Effector memory CD4-positive, alpha-beta T cell (primary cell): ENCODE measurements around the gene MRPS24.

Experiments
- DNase-seq, 3 donors: peaks; one replicate each; pipeline ENCODE4 v3.0.0-alpha.2; 2020
- H3K27ac ChIP-seq: 2 replicates; pipeline ENCODE4 v1.7.0; 2013; ENCODE audit warnings: mild to moderate bottlenecking, low read length, moderate library complexity; ENCODE audit not compliant: insufficient read depth, poor library complexity, severe bottlenecking
- H3K27me3 ChIP-seq: replicated peaks from 2 replicates; pipeline ENCODE4 v1.7.0; 2013; ENCODE audit warnings: mild to moderate bottlenecking, low read length; ENCODE audit not compliant: insufficient read depth, control insufficient read depth, poor library complexity, severe bottlenecking
- H3K36me3 ChIP-seq: 2 replicates; pipeline ENCODE4 v1.7.0; 2013; ENCODE audit warnings: mild to moderate bottlenecking, low read length, moderate library complexity; ENCODE audit not compliant: control insufficient read depth, insufficient read depth
- H3K4me1 ChIP-seq: 2 replicates; pipeline ENCODE4 v1.7.0; 2013; ENCODE audit warnings: low read length, mild to moderate bottlenecking; ENCODE audit not compliant: control insufficient read depth, insufficient read depth, poor library complexity, severe bottlenecking
- H3K4me3 ChIP-seq: 2 replicates; pipeline ENCODE4 v1.7.0; 2013; ENCODE audit warnings: low read length, low read depth, mild to moderate bottlenecking; ENCODE audit not compliant: insufficient read depth, poor library complexity, severe bottlenecking
- H3K9me3 ChIP-seq: 2 replicates; pipeline ENCODE4 v1.7.0; 2013; ENCODE audit warnings: mild to moderate bottlenecking, low read length, moderate library complexity; ENCODE audit not compliant: control insufficient read depth

Gene MRPS24

DNA sequence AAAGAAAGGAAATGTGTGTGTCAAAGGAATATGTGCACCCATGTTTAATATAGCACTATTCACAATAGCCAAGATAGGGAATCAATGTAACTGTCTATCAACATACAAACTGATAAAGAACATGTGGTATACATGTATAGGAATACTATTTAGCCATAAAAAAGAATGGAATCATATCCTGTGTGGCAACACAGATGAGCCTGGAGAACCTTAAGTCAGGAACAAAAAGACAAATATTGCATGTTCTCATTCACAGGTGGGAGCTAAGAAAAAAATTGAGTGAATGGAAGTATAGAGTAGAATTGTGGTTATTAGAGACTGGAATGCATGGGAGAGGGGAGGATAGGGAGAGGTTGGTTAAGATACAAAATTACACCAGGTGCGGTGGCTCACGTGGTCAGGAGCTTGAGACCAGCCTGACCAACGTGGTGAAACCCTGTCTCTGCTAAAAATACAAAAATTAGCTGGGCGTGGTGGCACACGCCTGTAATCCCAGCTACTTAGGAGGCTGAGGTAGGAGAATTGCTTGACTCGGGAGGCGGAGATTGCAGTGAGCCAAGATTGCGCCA is 26.6 kb upstream of the MRPS24 start:
- Histone ChIP-seq H3K4me3 (no peak overlapping the region), H3K36me3 (no peaks in the 10 kb centered on the region), H3K27me3 (no peaks in the 10 kb centered on the region), H3K9me3 (no peaks in the 10 kb centered on the region), H3K4me1 (peaks cover 8% of the 10 kb centered on the region), H3K27ac (no peak overlapping the region)
- DNase-seq = no peak

GRCh38 chr7:43891069-43891955 is 22.0 kb upstream of the MRPS24 start:
- Histone ChIP-seq H3K9me3 (no peaks in the 10 kb centered on the region), H3K4me3 (no peak overlapping the region), H3K27ac (no peak overlapping the region), H3K4me1 (peaks cover 8% of the 10 kb centered on the region), H3K36me3 (no peaks in the 10 kb centered on the region), H3K27me3 (no peaks in the 10 kb centered on the region)
- DNase-seq = no peak

GRCh38 chr7:43890468-43890867 is 21.2 kb upstream of the MRPS24 start:
- H3K4me1 ChIP-seq = peaks cover 8% of the 10 kb centered on the region
- H3K4me3 ChIP-seq = no peak overlapping the region
- no peak overlapping the region for H3K27ac ChIP-seq
- H3K36me3 ChIP-seq = peaks cover 5% of the 10 kb centered on the region
- H3K9me3 ChIP-seq = no peaks in the 10 kb centered on the region
- no peak for DNase-seq
- no peaks in the 10 kb centered on the region for H3K27me3 ChIP-seq

DNA sequence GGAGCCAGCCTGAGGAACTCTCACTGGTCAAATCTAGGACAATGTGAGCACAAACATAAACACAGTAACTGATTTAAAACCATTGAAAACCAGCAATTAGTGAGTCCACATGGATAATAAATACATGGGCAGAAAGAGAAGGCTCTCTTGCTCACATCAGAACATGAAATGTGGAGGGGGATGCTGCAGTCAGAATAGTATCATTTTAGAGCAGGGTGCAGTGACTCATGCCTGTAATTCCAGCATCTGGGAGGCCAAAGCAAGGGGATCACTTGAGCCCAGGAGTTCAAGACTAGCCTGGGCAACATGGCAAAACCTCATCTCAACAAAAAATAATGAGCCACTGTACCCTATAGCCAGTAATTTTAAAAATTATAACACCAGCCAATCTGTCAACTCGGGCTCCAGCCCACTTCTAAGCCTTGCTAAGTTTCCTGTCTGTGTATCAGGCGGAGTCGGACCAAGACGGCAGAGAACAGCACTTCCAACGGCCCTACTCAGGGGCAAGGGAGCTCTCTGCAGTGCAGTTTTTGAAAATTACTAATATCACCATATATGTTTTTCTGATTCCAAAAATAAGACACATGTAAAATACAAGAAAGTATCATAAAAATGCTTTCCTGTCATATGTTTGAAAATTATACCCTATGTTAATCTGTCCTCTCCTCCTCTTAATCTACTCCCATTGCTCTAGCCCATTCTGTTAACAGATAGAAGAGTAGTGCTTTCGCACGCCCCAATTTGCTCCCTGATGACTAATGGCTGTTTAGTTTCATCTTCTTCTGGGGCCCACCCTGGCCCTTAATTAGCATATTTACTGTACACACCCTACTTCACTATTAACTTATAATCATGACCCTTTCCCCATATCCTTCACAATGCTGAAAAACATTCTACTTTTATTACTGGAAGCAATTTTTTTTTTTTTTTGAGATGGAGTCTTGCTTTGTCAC is 20.0 kb upstream of the MRPS24 start:
- DNase-seq = no peak
- no peaks in the 10 kb centered on the region for H3K27me3 ChIP-seq
- no peak overlapping the region for H3K27ac ChIP-seq

GRCh38 chr7:43884617-43885016 is 15.3 kb upstream of the MRPS24 start:
- Histone ChIP-seq H3K27me3 (no peaks in the 10 kb centered on the region), H3K36me3 (peaks cover 33% of the 10 kb centered on the region), H3K27ac (no peak overlapping the region), H3K4me1 (no peaks in the 10 kb centered on the region), H3K4me3 (no peak overlapping the region), H3K9me3 (no peaks in the 10 kb centered on the region)
- DNase-seq = no peak

More for the DNA sequence above, 20.0 kb upstream of the MRPS24 start:
- H3K4me3 ChIP-seq = no peak overlapping the region
- H3K9me3 ChIP-seq = no peaks in the 10 kb centered on the region
- H3K4me1 ChIP-seq = peaks cover 8% of the 10 kb centered on the region
- peaks cover 12% of the 10 kb centered on the region for H3K36me3 ChIP-seq

DNA sequence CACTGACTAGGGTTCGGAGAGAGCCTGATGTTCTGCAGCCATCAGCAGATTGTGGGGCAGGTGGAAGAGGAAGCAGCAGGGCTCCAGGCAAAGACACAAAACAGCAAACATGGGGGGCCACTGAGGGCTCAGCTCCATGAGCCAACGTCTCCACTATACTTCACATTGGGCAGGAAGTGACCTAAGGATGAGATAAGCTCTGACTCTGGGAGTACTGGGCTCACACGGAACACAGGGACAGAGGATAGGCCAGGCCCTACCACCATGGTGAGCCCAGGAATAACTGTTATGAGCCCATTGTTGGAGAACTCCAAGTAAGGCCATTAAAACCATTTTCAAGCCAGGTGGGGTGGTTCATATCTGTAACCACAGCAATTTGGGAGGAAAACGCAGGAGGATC is 14.9 kb upstream of the MRPS24 start:
- H3K4me3 ChIP-seq = no peak overlapping the region
- H3K36me3 ChIP-seq = peaks cover 35% of the 10 kb centered on the region
- H3K9me3 ChIP-seq = no peaks in the 10 kb centered on the region
- H3K27me3 ChIP-seq = no peaks in the 10 kb centered on the region
- H3K4me1 ChIP-seq = no peaks in the 10 kb centered on the region
- DNase-seq = no peak
- no peak overlapping the region for H3K27ac ChIP-seq

DNA sequence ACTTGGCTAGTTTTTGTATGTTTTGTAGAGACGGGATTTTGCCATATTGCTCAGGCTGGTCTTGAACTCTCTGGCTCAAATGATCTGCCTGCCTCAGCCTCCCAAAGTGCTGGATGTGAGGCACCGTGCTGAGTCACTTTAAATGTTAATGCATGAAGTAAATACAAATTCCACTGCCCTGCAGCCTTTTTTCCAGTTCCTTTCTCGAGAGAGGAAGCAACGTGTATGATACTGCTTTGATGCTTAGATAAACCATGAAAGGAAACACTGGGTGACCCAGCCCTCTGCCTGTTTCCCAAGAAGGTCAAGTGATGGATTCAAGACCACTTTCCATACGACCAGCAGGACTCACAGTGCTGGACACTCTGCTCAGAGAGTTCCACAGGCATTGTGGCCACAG is 11.3 kb upstream of the MRPS24 start:
- DNase-seq = no peak
- Histone ChIP-seq H3K4me1 (no peaks in the 10 kb centered on the region), H3K36me3 (peaks cover 61% of the 10 kb centered on the region), H3K27ac (no peak overlapping the region), H3K27me3 (no peaks in the 10 kb centered on the region), H3K4me3 (no peak overlapping the region), H3K9me3 (no peaks in the 10 kb centered on the region)

DNA sequence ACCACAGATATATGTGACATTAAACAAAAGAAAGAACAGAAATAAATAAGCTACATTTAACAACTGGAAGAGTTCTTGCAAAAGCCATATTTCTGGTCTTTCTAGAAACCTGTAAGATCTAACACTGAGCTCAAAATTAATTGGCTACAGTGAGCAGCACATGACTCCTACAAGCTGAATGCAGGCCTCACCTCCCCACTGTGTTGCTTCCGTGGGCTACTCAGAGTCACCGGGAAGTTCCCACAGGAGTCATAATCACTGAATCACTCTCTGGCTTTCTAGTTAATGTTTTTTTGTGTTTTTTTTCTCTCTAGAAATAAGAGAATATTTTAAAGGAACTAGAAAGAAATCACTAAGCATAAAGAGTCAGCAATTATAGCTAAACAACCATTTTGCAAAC is 10.2 kb upstream of the MRPS24 start:
- no peak overlapping the region for H3K27ac ChIP-seq
- H3K4me3 ChIP-seq = no peak overlapping the region
- H3K36me3 ChIP-seq = peaks cover 54% of the 10 kb centered on the region
- no peaks in the 10 kb centered on the region for H3K27me3 ChIP-seq
- no peak for DNase-seq
- H3K4me1 ChIP-seq = no peaks in the 10 kb centered on the region
- H3K9me3 ChIP-seq = no peaks in the 10 kb centered on the region

DNA sequence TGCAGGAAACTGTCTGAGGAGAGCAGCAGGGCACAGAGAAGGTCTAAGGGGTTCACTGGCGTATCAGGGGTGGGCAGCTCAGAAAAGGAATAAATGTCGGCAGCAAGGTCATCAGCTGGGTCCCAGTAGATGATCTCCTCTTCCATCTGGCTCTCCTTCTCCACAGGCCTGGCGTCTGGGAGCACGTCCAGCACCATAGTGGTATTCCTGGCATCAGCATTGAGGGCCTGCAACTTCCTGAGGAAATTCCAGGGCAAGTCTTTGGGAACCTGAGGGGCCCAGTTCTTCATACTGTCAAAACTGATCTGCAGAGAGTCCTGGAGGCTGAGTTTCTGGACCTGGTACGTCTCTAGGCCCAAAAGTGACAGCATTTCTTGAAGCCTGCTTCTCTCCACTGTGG is 9.6 kb upstream of the MRPS24 start:
- no peak for DNase-seq
- H3K9me3 ChIP-seq = no peaks in the 10 kb centered on the region
- H3K36me3 ChIP-seq = peaks cover 48% of the 10 kb centered on the region
- no peak overlapping the region for H3K27ac ChIP-seq
- H3K4me3 ChIP-seq = no peak overlapping the region
- H3K4me1 ChIP-seq = no peaks in the 10 kb centered on the region
- no peaks in the 10 kb centered on the region for H3K27me3 ChIP-seq
